Glutamatergic neuron (in vitro differentiated cells): ENCODE data around the gene DRAXIN. TPM values are rescaled to one million over a fixed set of nuclear protein-coding genes. Genes with fewer than 3 reads are reported as not detected.
A peak's percentile ranks its signal among the peaks of the same experiment; 100 is the strongest.

Experiments
- DNase-seq: peaks from one replicate; pipeline ENCODE4 v3.0.0; 2022
- H3K27ac Mint-ChIP-seq: one replicate; pipeline ENCODE4 v1.8.0; 2020; ENCODE audit warnings: mild to moderate bottlenecking, mixed read lengths, inconsistent platforms; ENCODE audit not compliant: unreplicated experiment
- H3K27me3 Mint-ChIP-seq: one replicate; pipeline ENCODE4 v1.8.0; 2020; ENCODE audit warnings: mild to moderate bottlenecking, moderate library complexity, mixed read lengths, inconsistent platforms; ENCODE audit not compliant: unreplicated experiment
- H3K36me3 Mint-ChIP-seq: one replicate; pipeline ENCODE4 v1.8.0; 2020; ENCODE audit warnings: mild to moderate bottlenecking, mixed read lengths, inconsistent platforms; ENCODE audit not compliant: unreplicated experiment
- H3K4me1 Mint-ChIP-seq: one replicate; pipeline ENCODE4 v1.8.0; 2020; ENCODE audit warnings: mild to moderate bottlenecking, low read depth, mixed read lengths, inconsistent platforms; ENCODE audit not compliant: unreplicated experiment
- H3K4me3 Mint-ChIP-seq: one replicate; pipeline ENCODE4 v1.8.0; 2020; ENCODE audit warnings: mild to moderate bottlenecking, mixed read lengths, inconsistent platforms; ENCODE audit not compliant: unreplicated experiment
- H3K9me3 Mint-ChIP-seq: one replicate; pipeline ENCODE4 v1.8.0; 2020; ENCODE audit warnings: mild to moderate bottlenecking, moderate library complexity, mixed read lengths, inconsistent platforms; ENCODE audit not compliant: unreplicated experiment
- CTCF ChIP-seq: fragments of 200-600 bp; sonication (generic); IDR thresholded peaks from one replicate; pipeline ENCODE4 v1.5.0; 2021; ENCODE audit not compliant: partially characterized antibody, unreplicated experiment
- total RNA-seq: library from RNA; stranded (reverse); fragmentation: NEBNext Ultra II Directional; extraction: Animal tissue kit (Norgen Biotek cat#: 25700); gene quantifications from one replicate; pipeline ENCODE4 v1.2.1, GENCODE V29; 2021; ENCODE audit not compliant: unreplicated experiment

Gene DRAXIN
- total RNA-seq, 1 donor from 2014 or later: 111 TPM

GRCh38 chr1:11719313-11720032 lies 28.0 kb downstream of the DRAXIN start:
- Mint-ChIP-seq H3K27me3 (peaks cover 6% of the 10 kb centered on the region), H3K4me1 (peaks cover 21% of the 10 kb centered on the region), H3K27ac (no peak overlapping the region), H3K4me3 (no peak overlapping the region), H3K36me3 (no peaks in the 10 kb centered on the region), H3K9me3 (peaks cover 10% of the 10 kb centered on the region)
- TF ChIP-seq CTCF: peak; percentile 96
- DNase-seq: peak; percentile 79

DNA sequence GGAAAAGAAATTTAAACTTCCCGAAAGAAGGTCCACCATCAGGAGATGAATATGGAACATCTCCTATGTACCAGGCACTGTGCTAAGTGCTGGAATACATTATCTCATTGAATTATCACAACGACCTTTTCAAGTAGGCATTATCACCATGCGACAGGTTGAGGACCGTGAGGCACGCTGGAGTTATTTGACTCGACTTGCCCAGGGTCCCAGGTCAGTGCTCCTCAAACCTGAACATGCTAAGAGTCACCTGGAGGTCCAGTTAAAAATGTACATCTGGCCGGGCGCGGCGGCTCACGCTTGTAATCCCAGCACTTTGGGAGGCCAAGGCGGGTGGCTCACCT lies 28.5 kb downstream of the DRAXIN start:
- Mint-ChIP-seq H3K9me3 (peaks cover 9% of the 10 kb centered on the region), H3K4me3 (no peak overlapping the region), H3K27ac (no peak overlapping the region), H3K36me3 (no peaks in the 10 kb centered on the region), H3K27me3 (peaks cover 6% of the 10 kb centered on the region), H3K4me1 (peaks cover 17% of the 10 kb centered on the region)
- TF ChIP-seq CTCF: peak; percentile 39
- no peak for DNase-seq

DNA sequence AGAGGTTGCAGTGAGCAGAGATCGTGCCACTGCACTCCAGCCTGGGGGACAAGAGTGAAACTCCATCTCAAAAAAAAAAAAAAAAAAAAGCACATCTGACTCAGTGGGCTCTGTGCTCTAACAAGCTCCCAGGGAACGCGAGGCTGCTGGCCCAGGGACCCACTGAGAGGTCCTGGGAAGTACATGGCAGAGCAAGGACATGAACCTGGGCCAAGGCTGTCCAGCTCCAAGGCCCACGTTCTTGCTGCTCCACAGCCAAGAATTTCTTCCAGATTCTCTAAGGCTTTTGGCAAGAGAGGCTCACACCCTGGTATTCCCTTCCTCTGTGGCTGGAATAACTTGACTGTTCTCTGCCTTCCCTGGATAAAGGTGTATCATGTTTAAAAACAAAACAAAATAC lies 29.0 kb downstream of the DRAXIN start:
- peaks cover 6% of the 10 kb centered on the region for H3K9me3 Mint-ChIP-seq
- no peak overlapping the region for H3K4me3 Mint-ChIP-seq
- TF ChIP-seq CTCF: no peak
- H3K27me3 Mint-ChIP-seq: peaks cover under 1% of the 10 kb centered on the region
- H3K27ac Mint-ChIP-seq: no peak overlapping the region
- DNase-seq: no peak
- peaks cover 12% of the 10 kb centered on the region for H3K4me1 Mint-ChIP-seq
- H3K36me3 Mint-ChIP-seq: no peaks in the 10 kb centered on the region

GRCh38 chr1:11721311-11721710 lies 29.8 kb downstream of the DRAXIN start:
- peaks cover 6% of the 10 kb centered on the region for H3K9me3 Mint-ChIP-seq

More at GRCh38 chr1:11721311-11721710, 29.8 kb downstream of the DRAXIN start:
- Mint-ChIP-seq H3K36me3 (no peaks in the 10 kb centered on the region), H3K4me3 (no peak overlapping the region), H3K27me3 (no peaks in the 10 kb centered on the region), H3K4me1 (peaks cover 4% of the 10 kb centered on the region), H3K27ac (no peak overlapping the region)
- no peak for TF ChIP-seq CTCF
- no peak for DNase-seq
